Endometrium (tissue), 2 donors: ENCODE measurements around the gene TMEM97.
"Not testable (repeated sequence)": the region's sequence is repeated elsewhere in the genome, so short reads cannot be mapped to it uniquely, and the experiment has no call there.

Experiments
- FAIRE-seq: peaks from 2 replicates; lab custom pipeline; 2012; peaks lifted over from hg19 to GRCh38; lab: Jason Lieb, UNC
- donor health status: control.
- donor health status: control.

TMEM97 gene

GRCh38 chr17:28338056-28338768 lies 19.2 kb downstream of the TMEM97 start:
- no peak for FAIRE-seq

DNA sequence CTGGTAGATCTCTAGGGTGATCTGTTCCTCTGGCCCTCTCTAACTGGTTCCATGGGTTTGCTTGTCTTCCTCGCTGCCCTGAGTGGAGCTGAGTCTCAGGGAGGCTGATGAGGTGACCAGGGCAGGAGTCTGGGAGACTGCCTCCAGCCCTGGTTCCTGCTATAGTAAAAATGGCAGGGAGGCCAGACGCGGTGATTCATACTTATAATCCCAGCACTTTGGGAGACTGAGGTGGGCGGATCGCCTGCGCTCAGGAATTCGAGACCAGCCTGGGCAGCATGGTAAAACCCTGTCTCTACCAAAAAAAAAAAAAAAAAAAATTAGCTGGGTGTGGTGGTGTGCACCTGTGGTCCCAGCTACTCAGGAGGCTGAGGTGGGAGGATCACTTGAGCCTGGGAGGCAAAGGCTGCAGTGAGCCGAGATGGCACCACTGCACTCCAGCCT lies 19.8 kb downstream of the TMEM97 start:
- FAIRE-seq = not testable (repeated sequence)

DNA sequence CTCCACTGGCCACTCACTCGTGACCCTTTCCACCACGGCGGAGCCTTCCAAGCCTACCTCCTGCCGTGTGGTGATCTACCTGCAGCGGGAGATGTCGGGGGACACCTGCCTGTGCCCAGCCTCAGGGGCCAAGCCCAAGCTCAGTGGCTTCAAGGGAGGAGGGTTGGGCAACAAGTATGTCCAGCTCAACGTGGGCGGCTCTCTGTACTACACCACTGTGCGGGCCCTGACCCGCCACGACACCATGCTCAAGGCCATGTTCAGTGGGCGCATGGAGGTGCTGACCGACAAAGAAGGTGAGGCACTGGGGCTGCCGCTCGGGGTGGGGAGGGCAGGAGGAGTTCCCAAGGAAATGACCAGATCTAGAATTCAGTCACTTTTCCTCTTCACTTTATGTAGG lies 20.4 kb downstream of the TMEM97 start:
- no peak for FAIRE-seq

DNA sequence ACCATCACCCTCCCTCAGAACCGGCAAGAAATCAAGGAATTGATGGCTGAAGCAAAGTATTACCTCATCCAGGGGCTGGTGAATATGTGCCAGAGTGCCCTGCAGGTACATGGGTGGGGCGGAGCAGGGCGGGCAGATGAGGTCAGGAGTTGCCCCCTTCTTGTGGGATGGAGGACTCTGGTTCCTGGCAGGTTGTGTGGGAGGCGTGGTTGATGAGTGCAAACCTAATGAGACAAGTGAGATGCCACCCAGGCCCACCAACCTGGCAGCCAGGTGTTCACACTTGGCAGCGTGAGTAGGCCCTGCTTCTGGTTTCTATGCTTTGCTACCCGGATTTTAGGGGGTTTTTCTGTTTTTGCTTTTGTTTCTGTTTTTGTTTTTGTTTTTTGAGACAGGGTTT lies 21.4 kb downstream of the TMEM97 start:
- no peak for FAIRE-seq

DNA sequence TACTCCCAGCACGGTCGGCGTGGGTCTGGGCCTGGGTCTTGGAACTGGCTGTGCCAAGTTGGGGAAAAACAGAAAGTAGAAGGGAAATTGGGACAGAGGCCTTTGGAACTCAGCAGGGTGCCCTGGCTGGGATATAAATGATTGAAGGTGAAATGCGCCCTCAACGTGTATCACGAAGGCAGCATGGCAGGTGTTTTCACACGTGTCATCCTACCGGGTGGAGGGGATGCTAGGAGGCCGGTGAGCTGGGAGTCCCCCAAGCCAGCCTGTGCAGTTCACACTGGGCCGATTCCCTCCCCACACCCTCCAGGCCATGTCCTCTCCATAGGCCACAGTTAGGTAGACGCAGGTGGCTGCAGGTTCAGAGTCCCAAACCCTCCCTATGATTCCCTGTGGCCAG lies 22.5 kb downstream of the TMEM97 start:
- no peak for FAIRE-seq

DNA sequence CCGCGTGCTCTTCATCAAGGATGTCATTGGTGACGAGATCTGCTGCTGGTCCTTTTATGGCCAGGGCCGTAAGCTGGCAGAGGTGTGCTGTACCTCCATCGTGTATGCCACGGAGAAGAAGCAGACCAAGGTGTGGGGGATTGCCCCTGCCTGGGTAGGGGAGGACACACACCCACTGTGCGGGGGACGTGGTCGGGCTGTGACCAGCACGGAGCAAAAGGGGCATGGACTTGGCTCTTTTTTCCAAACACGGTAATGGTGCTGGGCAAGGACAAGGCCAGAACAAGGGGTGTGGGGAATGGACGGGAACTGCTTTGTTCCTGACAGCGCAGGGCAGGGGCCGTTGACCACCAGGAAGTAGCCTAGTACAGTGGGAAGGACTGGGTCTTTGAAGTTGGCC lies 23.3 kb downstream of the TMEM97 start:
- FAIRE-seq = no peak

DNA sequence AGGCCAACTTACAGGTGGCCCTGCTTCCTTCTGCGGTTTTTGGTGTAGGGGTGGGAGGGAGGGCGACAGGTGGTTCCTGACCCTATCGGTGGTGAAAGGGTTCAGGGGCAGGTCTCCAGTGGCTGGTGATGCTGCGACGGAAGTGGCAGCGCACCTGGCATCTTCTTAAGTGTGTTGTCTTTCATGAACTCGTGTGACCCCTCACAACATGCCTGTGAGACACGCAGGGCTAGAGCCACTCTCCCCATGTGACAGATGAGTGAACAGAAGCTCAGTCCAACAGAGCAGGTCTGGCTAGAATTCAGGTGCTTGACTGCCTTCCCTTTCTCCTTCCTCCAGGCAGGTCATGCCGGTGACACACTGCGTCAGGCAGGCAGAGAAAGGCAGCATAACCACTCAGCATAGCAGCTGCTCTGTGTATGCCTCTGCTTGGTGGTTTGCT lies 24.5 kb downstream of the TMEM97 start:
- FAIRE-seq = no peak

DNA sequence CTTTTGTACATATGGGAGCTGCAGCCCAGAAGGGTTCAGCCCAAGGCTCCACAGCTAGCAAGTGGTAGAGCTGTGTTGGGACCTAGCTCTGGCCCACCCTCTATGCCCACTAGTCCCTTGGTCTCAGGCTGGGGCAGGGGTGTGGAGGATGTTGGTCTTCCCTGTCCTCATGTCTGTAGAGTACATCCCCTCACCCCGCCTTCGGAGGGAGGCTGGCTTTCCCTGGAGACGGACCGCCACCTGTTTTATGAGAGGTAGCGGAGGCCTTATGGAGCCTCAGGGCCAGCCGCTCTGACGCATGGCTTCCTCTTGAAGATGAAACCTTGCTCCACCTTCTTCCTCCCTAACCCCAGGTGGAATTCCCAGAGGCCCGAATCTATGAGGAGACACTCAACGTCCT lies 25.0 kb downstream of the TMEM97 start:
- FAIRE-seq = no peak

GRCh38 chr17:28344435-28344901 lies 25.5 kb downstream of the TMEM97 start:
- FAIRE-seq = no peak

DNA sequence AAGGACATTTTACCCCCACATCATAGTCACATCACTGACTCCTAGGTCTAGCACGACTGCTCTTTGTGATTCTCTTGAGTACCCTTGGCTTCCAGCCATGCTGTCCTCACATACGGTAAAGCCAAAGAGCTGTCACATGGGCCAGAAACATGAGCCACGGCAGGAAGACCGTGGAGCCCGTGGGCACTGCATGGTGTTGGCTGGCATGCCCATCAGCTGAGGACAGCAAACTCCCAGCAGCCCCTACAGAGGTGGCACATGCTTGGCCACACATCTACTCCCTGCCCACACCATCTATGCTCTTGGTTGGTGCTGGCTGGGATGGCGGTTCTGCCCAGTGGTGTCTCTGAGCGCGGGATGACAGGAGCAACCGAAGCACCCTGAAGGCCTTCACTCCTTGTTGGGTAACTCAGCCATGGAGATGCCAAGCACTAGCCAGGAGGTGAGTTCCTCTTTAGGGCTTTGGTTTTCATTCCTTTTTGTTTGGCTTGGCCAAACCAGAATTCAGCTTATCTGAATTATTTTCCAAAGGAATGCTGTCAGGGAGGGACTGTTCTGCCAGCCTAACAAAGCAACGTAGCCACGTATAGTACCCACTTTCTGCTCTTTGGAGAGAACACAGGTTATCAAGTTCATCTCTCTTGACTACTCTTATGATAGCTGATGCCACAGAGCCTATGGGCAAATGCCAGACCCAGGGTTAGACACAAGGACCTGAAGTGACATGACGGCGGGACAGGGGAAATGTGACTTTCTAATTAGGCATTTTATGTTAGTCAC lies 26.6 kb downstream of the TMEM97 start:
- FAIRE-seq = no peak

DNA sequence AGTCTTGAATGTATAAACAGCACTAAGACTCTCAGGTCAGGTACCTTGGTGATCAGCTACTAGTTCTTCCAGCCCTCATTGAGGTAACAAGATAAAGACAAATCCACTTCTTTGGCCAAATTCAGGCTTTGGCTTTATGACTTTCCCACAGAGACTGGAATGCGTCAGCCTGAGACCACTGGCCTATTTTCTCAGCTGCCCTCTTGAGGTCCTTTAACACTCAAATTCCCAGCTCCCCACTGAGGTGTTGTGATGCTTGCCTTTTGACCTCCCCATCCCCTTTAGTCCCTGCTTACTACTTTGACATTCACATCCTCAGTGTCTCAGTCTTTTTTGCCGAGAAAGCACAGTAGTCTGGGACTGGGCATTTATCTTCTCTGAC lies 27.2 kb downstream of the TMEM97 start:
- no peak for FAIRE-seq

- FAIRE-seq = no peak
These were observed 27.8 kb downstream of the TMEM97 start for GRCh38 chr17:28346746-28347246.

DNA sequence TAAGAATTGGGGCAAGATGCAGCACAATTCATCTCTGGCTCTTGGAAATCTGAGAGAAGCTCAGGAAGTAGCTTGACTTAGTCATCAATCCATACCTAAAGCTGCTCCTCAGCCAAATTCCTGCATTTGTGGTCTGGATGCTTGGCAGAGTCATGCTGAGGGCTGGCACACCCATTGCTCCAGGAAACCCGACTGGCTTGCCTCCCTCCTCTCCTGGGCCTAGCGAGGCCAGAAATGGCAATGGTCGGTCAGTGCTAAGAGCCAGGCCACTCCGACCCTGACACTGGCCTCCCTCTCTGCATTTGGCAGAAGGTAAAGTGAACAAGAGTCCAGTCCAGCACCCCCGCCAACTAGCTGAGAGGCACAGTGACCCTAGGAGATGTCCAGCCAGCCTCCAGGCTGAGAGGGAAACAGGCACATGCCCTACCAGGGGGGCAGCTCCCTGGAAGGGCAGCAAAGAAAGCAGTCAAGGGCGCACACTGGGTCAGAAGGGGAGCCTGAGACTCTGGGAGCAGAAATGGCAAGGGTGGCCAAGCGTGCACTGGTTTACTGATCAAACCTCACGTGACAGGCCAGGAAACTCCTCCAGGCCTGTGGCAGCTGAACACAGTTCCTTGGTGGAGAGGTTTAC lies 28.4 kb downstream of the TMEM97 start:
- no peak for FAIRE-seq

DNA sequence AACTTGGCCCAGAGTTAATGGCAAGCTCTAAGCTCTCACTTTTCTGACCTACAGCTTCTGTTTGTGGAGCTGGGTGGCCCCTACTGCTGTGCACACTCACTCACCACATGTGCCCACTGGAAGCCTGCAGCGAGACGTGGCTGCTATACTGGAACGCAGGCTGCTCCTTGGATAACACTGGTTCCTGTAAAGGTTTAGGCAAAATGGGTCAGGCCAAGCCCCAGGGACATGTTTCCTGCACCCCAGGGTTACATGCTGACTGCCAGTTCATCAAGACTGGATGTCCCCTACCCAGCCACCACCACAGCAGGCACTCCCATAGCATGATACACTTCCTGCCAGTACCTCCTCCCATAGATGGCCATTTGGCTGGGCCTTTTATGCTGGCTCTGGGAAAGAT lies 30.0 kb downstream of the TMEM97 start:
- no peak for FAIRE-seq

- FAIRE-seq = no peak
These were observed 31.3 kb downstream of the TMEM97 start for GRCh38 chr17:28350271-28350670.

DNA sequence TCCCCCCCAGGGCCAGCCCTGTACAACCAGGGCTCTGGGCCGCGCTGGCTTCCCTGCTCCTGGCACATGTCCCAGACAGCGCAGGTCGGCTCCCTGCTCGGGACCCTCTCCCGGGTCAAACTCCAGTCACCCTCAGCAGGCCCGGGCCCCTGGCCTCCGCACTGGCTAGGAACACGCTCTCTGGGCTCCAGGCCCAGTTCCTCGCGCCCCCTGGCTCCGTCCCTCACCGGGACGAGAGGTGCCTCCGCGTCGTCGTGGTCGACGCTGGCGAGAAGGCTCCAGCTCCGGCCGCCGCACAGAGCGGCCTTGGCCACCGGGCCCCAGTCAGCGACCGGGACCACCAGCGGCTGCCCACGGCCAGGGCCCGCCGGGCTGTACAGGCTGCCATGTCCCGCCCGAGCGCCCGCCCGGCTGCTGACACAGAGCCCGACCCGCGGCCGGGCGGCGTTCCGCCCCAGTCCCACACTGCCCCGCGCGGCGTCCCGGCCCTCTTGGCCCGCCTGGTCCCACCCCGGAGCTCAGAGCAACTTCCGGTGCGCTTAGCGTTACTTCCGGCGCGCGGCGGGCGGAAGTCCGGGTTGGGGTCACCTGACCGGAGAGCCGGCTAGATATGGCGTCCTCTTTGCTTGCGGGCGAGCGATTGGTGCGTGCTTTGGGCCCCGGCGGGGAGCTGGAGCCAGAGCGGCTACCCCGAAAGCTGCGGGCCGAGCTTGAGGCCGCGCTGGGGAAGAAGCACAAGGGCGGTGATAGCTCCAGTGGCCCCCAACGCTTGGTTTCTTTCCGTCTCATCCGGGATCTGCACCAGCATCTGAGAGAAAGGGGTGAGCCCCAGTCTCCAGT lies 38.3 kb downstream of the TMEM97 start, which contains the start of gene POLDIP2:
Gene POLDIP2 (minus strand): TSS at position 467 of the 840 bp plus-strand sequence. CDS start 79 bp downstream, at position 388.
- no peak for FAIRE-seq

DNA sequence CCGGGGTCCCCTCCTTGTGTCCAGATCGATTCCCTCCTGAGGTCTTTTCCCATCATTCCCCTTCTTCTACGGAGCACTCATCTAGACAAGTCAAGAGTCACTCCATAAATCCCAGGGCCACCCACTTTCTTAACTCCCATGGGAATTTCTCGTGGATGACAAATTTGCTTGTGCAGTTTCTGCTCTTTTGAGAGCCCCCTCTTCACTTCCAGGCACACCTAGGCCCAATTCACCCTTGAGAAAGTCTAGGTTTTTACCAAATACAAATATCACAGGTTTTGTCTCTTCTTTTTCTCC lies 38.8 kb downstream of the TMEM97 start:
- FAIRE-seq = no peak

- no peak for FAIRE-seq
These were observed 44.2 kb downstream of the TMEM97 start for GRCh38 chr17:28363186-28363585.

- no peak for FAIRE-seq
These were observed 45.0 kb downstream of the TMEM97 start for GRCh38 chr17:28363776-28364650.

DNA sequence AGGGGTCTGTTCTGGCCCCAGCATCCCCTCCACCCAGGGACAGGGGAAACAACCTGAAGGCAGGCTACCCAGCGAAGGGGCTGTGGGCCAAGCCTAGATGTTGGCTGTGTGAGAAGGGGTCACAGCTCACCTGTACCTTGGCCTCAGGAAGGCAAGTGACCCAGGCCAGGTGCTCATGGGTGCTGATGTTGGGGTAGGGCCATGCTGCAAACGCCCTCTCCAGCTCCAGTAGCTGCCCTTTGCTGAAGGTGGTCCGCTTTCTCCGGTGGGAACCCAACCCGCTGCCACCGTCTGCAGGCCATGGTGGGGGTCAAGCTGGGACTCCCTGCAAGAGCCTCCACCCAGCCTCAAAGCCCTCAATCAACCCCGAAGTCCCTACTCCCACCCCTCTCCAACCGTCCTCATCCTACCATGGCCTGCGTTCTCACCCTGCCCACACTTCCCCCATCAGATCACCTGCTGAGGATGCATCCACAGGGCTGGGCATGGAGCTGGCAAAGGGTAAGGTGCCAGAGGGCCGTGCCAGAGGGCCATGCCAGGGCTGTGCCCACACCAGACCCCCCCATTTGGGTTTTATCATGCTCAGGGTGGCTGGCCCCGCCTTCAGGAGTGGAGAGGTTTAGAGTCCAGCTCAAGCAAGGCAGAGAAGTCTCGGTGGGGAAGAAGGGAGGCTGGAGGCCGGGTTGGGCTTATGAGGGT lies 45.8 kb downstream of the TMEM97 start, which contains the start of gene SEBOX:
Gene SEBOX (minus strand): TSS at position 535 of the 699 bp plus-strand sequence. CDS start 48 bp downstream, at position 487.
- no peak for FAIRE-seq
